Measurements from ENCODE around the gene FEN1.
A peak's percentile ranks its signal among the peaks of the same experiment; 100 is the strongest.

The FEN1 gene

GRCh38 chr11:61803889-61804647 lies 11.4 kb downstream of the FEN1 start:
- H3K9ac ChIP-seq (ENCODE audit: low read length), result no peak overlapping the region
- H3K27me3 ChIP-seq (ENCODE audit: control insufficient read depth in 1 of 2, insufficient read depth in 2 of 2, low read length in 2 of 2), result no peaks in the 10 kb centered on the region
- no peaks in the 10 kb centered on the region for H3K4me1 ChIP-seq (ENCODE audit: insufficient read depth, low read length)
- H3K27ac ChIP-seq (ENCODE audit: low read depth, low read length), result no peak overlapping the region
- H3K36me3 ChIP-seq (ENCODE audit: insufficient read depth, low read length), result peaks cover 21% of the 10 kb centered on the region
- no peak overlapping the region for H3K4me3 ChIP-seq (ENCODE audit: low read depth in 1 of 2, low read length in 2 of 2)
- H3K9me3 ChIP-seq (ENCODE audit: low read length), result no peaks in the 10 kb centered on the region

- Histone ChIP-seq H3K27ac (ENCODE audit: low read depth, low read length) (no peak overlapping the region), H3K4me3 (ENCODE audit: low read depth in 1 of 2, low read length in 2 of 2) (no peak overlapping the region)
Measured at GRCh38 chr11:61805146-61805545, 12.4 kb downstream of the FEN1 start.

DNA sequence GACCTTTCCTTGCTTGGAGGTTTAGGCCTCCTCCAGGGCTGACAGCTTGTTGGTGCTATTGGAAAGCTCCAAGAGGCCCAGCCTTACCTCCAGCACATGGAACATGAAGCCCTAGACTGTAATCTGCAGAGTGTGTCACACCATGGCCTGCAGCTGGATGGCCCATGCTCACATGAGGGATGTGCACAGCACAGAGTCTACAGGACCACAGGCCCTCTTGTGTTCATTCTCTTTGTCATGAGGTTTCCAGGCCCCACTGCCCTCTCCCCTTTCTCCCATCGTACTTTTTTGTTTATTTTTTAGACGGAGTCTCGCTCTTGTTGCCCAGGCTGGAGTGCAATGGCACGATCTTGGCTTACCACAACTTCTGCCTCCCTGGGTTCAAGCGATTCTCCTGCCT lies 14.1 kb downstream of the FEN1 start:
- Histone ChIP-seq H3K36me3 (ENCODE audit: insufficient read depth, low read length) (peaks cover 33% of the 10 kb centered on the region), H3K9ac (ENCODE audit: low read length) (no peak overlapping the region), H3K27ac (ENCODE audit: low read depth, low read length) (no peak overlapping the region), H3K9me3 (ENCODE audit: low read length) (no peaks in the 10 kb centered on the region), H3K4me3 (ENCODE audit: low read depth in 1 of 2, low read length in 2 of 2) (no peak overlapping the region), H3K4me1 (ENCODE audit: insufficient read depth, low read length) (no peaks in the 10 kb centered on the region), H3K27me3 (ENCODE audit: control insufficient read depth in 1 of 2, insufficient read depth in 2 of 2, low read length in 2 of 2) (no peaks in the 10 kb centered on the region)

More at GRCh38 chr11:61805146-61805545, 12.4 kb downstream of the FEN1 start:
- Histone ChIP-seq H3K9ac (ENCODE audit: low read length) (no peak overlapping the region), H3K27me3 (ENCODE audit: control insufficient read depth in 1 of 2, insufficient read depth in 2 of 2, low read length in 2 of 2) (no peaks in the 10 kb centered on the region), H3K9me3 (ENCODE audit: low read length) (no peaks in the 10 kb centered on the region), H3K36me3 (ENCODE audit: insufficient read depth, low read length) (peaks cover 24% of the 10 kb centered on the region), H3K4me1 (ENCODE audit: insufficient read depth, low read length) (no peaks in the 10 kb centered on the region)

DNA sequence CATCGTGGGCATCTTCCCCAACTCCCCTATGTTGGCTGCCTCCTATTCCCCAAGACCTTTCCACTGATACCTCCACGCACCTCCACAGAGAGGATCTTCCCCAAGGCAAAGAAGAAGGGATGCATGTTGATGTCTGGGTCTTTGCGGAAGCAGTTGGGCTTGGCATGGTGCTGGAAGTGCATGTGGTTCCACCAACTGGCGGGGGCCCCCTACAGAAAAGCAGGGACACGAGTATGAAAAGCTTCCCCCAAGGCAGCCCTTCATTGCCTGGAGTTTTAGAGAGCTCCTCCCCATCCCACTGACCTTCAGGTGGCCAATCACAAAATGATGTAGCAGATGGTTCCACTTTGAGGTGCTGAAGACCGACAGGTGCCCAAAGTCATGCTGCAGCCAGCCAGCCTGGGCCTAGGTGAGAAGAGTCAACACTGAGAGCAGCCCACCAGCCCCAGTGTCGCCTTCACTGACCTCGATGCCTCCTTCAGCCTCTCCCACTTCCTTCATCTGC lies 18.0 kb downstream of the FEN1 start:
- peaks cover 24% of the 10 kb centered on the region for H3K36me3 ChIP-seq (ENCODE audit: insufficient read depth, low read length)
- no peaks in the 10 kb centered on the region for H3K27me3 ChIP-seq (ENCODE audit: control insufficient read depth in 1 of 2, insufficient read depth in 2 of 2, low read length in 2 of 2)
- no peak overlapping the region for H3K27ac ChIP-seq (ENCODE audit: low read depth, low read length)
- H3K4me3 ChIP-seq (ENCODE audit: low read depth in 1 of 2, low read length in 2 of 2), result no peak overlapping the region
- H3K9ac ChIP-seq (ENCODE audit: low read length), result no peak overlapping the region
- no peaks in the 10 kb centered on the region for H3K4me1 ChIP-seq (ENCODE audit: insufficient read depth, low read length)
- H3K9me3 ChIP-seq (ENCODE audit: low read length), result no peaks in the 10 kb centered on the region

GRCh38 chr11:61811831-61812230 lies 19.1 kb downstream of the FEN1 start:
- Histone ChIP-seq H3K27me3 (ENCODE audit: control insufficient read depth in 1 of 2, insufficient read depth in 2 of 2, low read length in 2 of 2) (no peaks in the 10 kb centered on the region), H3K36me3 (ENCODE audit: insufficient read depth, low read length) (peaks cover 19% of the 10 kb centered on the region), H3K27ac (ENCODE audit: low read depth, low read length) (no peak overlapping the region), H3K9ac (ENCODE audit: low read length) (no peak overlapping the region), H3K9me3 (ENCODE audit: low read length) (no peaks in the 10 kb centered on the region), H3K4me3 (ENCODE audit: low read depth in 1 of 2, low read length in 2 of 2) (no peak overlapping the region), H3K4me1 (ENCODE audit: insufficient read depth, low read length) (peaks cover 5% of the 10 kb centered on the region)

- Histone ChIP-seq H3K27me3 (ENCODE audit: control insufficient read depth in 1 of 2, insufficient read depth in 2 of 2, low read length in 2 of 2) (no peaks in the 10 kb centered on the region), H3K4me1 (ENCODE audit: insufficient read depth, low read length) (peaks cover 5% of the 10 kb centered on the region), H3K9ac (ENCODE audit: low read length) (no peak overlapping the region), H3K36me3 (ENCODE audit: insufficient read depth, low read length) (peaks cover 18% of the 10 kb centered on the region), H3K9me3 (ENCODE audit: low read length) (no peaks in the 10 kb centered on the region), H3K4me3 (ENCODE audit: low read depth in 1 of 2, low read length in 2 of 2) (no peak overlapping the region), H3K27ac (ENCODE audit: low read depth, low read length) (no peak overlapping the region)
Measured at GRCh38 chr11:61812736-61813411, 20.2 kb downstream of the FEN1 start.

DNA sequence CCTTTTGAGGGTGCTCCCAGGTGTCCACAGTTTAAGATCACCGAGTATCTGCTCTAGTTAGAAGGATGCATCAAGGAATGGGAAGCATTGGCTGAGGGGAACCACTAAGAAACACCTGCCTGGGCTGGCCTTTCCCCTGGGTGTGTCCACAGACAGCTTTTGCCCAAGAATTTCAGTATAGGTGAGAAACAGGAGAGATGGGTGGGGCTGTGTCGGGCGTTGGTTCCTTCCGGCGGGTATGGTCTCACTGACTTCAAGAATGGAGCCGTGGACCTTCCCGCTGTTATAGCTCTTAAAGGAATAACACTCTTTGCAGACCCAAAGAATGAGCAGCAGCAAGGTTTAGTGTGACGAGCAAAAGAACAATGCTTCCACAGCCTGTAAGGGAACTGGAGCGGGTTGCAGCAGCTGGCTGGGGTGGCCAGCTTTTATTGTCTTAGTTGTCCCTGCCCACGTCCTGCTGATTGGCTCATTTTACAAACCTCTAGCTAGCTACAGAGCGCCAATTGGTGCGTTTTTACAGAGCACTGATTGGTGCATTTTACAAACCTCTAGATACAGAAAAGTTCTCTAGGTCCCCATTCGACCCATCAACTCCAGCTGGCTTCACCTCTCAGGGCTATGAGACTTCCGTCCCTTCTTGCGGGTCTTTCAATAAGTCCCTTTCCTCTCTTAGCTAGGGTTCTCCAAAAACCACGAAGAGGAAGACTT lies 21.7 kb downstream of the FEN1 start:
- Histone ChIP-seq H3K27ac (ENCODE audit: low read depth, low read length) (peak overlapping the region; percentile 97), H3K4me3 (ENCODE audit: low read depth in 1 of 2, low read length in 2 of 2) (peak overlapping the region; percentile 57 to 88)

GRCh38 chr11:61814958-61815789 lies 22.5 kb downstream of the FEN1 start:
- peak overlapping the region; percentile 57 to 88 for H3K4me3 ChIP-seq (ENCODE audit: low read depth in 1 of 2, low read length in 2 of 2)
- no peaks in the 10 kb centered on the region for H3K9me3 ChIP-seq (ENCODE audit: low read length)
- H3K27ac ChIP-seq (ENCODE audit: low read depth, low read length), result peak overlapping the region; percentile 97
- H3K9ac ChIP-seq (ENCODE audit: low read length), result peak overlapping the region; percentile 50
- peaks cover 16% of the 10 kb centered on the region for H3K36me3 ChIP-seq (ENCODE audit: insufficient read depth, low read length)
- H3K27me3 ChIP-seq (ENCODE audit: control insufficient read depth in 1 of 2, insufficient read depth in 2 of 2, low read length in 2 of 2), result no peaks in the 10 kb centered on the region
- peaks cover 5% of the 10 kb centered on the region for H3K4me1 ChIP-seq (ENCODE audit: insufficient read depth, low read length)

More for the DNA sequence above, 21.7 kb downstream of the FEN1 start:
- H3K4me1 ChIP-seq (ENCODE audit: insufficient read depth, low read length), result peaks cover 5% of the 10 kb centered on the region
- no peaks in the 10 kb centered on the region for H3K27me3 ChIP-seq (ENCODE audit: control insufficient read depth in 1 of 2, insufficient read depth in 2 of 2, low read length in 2 of 2)
- H3K9me3 ChIP-seq (ENCODE audit: low read length), result no peaks in the 10 kb centered on the region
- peaks cover 18% of the 10 kb centered on the region for H3K36me3 ChIP-seq (ENCODE audit: insufficient read depth, low read length)
- peak overlapping the region; percentile 44 for H3K9ac ChIP-seq (ENCODE audit: low read length)

GRCh38 chr11:61815790-61816735 lies 23.4 kb downstream of the FEN1 start:
- H3K4me3 ChIP-seq (ENCODE audit: low read depth in 1 of 2, low read length in 2 of 2), result peak overlapping the region; percentile 57 to 88
- H3K4me1 ChIP-seq (ENCODE audit: insufficient read depth, low read length), result peaks cover 5% of the 10 kb centered on the region
- H3K9me3 ChIP-seq (ENCODE audit: low read length), result no peaks in the 10 kb centered on the region
- peak overlapping the region; percentile 50 for H3K9ac ChIP-seq (ENCODE audit: low read length)
- H3K36me3 ChIP-seq (ENCODE audit: insufficient read depth, low read length), result peaks cover 7% of the 10 kb centered on the region
- no peaks in the 10 kb centered on the region for H3K27me3 ChIP-seq (ENCODE audit: control insufficient read depth in 1 of 2, insufficient read depth in 2 of 2, low read length in 2 of 2)
- peak overlapping the region; percentile 97 for H3K27ac ChIP-seq (ENCODE audit: low read depth, low read length)

Measured in muscle layer of colon (tissue), 2 donors.